ENCODE measurements around the gene ASPA.

Gene ASPA

GRCh38 chr17:3535253-3535995, 59.6 kb downstream of the ASPA start:
- DNase-seq, result peak; percentile 57

GRCh38 chr17:3536716-3537115, 60.9 kb downstream of the ASPA start:
- no peak for DNase-seq

DNA sequence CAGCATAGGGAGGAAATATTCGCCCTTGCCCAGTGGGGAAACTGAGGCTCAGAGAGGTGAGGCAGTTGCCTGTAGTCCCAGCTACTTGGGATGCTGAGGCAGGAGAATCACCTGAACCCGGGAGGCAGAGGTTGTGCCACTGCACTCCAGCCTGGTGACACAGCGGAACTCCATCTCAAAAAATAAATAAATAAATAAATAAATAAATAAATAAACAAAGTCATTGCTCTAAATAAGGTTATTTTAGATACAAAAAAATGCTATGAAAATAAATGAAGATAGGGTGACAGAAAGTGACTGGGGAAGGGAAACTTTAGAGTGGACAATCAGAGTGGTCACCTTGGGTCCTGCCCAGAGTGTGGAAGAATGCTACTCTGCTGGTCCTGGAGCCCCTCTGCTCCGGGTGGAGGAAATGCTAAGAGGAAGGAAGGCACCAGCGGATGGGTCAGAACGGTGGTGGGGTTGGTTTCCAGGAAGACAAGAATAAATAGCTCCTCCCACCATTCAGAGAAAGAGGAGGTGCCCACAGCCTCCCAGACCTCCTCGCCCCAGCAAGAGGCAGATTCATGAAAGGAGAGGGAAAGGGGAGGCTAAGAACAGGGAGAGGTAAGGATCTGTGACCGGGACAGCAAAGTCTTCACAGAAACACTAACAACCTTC, 64.2 kb downstream of the ASPA start:
- no peak for DNase-seq

- DNase-seq, result no peak
Observed at GRCh38 chr17:3542410-3543088, 66.8 kb downstream of the ASPA start.

DNA sequence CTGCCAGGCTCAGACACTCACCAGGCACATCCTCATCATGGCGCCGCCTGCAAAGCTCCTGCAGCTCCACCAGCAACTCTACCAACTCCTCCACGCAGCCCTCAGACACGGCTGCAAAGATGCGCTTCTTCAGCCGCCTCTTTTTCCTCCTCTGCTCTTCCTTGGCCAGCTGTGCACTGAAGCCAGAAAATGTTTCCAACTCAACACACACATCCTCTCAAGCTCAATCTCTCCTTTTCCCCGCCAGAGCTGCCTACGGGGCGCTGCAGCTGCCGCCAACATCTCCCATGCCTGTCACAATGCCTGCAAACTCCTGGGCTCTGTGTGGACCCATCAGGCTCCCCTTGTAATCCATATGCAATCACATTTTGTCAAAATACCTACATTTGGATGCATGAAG, 67.7 kb downstream of the ASPA start:
- DNase-seq, result no peak

DNA sequence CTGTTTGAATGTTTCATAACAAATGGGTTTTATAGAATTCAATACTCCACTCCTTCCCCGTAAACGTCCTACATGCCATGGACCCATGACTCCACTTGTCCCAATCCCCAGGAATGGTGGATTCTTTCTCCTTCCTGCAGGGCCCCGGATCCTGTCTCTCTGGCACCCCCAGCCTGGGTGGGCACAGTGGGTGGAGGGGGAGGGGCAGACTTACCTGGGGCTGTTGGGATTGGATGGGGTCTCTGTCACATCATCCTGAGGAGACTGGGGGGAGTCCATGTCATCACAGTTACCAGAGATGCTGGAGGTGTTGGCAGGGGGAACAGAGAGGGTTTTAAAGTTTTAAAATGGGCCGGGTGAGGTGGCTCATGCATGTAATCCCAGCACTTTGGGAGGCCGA, 68.6 kb downstream of the ASPA start:
- no peak for DNase-seq

GRCh38 chr17:3545151-3545550, 69.4 kb downstream of the ASPA start:
- DNase-seq, result no peak

- no peak for DNase-seq
Observed at GRCh38 chr17:3546521-3546920, 70.7 kb downstream of the ASPA start.

DNA sequence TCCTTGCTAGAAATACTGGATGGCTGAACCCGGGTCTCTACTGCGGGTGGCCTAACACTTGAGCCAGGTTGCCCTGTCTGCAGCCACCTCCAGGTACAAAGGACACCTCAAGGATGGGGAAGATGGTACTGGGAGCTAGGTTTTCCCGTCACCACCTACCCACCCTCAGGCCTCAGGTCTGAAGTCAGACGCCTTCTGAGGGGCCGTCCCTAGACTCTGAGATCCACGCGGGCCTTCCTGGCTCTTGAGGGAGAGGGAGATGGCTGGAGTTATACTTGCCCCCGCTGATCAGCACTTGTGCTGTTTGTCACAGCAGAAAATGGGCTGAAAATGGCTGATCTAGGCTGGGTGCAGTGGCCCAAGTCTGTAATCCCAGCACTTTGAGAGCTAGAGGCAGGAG, 71.2 kb downstream of the ASPA start:
- no peak for DNase-seq

- no peak for DNase-seq
Observed at GRCh38 chr17:3547628-3548027, 71.8 kb downstream of the ASPA start.

DNA sequence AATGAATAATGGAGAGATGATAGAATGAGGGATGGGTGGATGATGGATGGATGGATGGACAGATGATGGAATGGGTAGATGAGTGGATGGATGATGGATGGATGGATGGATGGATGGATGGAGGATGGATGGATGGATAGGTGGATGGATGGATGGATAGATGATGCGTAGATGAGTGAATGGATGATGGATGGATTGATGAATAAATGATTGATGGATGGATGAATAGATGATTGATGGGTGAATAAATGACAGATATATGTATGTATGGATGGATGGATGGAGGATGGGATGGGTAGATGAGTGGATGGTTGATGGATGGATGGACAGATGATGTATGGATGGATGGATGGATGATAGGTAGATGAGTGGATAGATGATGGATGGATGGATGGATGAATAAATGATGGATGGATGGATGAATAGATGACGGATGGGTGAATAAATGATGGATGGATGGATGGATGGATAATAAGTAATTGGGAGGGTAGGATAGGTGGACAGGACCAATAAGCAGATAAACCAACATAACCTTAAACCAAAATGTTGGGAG, 73.9 kb downstream of the ASPA start:
- DNase-seq, result no peak

DNA sequence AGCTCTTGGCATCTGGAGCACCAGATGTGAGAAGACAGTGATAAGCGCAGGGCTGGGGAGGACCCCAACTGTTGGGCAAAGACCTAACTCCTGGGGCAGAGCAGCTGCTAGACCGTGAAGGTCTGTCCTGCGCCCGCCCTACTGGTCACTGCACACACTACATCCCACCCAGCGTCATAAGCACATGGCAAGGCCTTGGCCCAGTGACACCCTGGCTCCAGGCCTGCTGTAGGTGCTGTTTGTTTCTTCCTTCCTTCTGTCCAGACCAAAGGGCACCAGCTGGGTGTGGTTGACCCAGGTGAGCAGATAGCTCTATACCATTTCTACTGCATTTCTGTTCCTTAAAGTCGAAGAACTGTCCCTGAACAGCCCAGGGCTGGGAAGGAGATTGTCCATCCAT, 75.4 kb downstream of the ASPA start:
- no peak for DNase-seq

DNA sequence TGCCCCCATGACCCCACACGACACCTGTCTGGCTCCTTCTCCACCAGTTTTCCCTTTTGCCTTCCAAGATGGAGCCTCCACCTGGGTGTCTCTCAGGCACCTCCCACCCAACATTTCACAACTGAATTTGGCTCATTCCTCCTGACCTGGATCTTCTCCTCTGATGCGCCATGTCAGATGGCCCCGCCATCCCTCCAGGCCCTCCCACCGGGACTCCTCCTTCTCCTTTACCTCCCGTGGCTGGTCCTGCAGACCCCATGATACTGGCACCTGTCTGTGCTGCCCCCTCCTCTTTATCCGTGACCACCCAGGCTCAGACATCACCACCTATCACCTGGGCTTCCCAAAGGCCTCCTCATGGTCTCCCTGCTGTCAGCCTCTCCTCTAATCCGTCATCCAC, 77.1 kb downstream of the ASPA start:
- no peak for DNase-seq

Data from hematopoietic multipotent progenitor cell treated with erythropoietin and hydrocortisone succinate and interleukin-3 and kit ligand, for 8 days (in vitro differentiated cells).